HG03432 (cell line): ENCODE results near the gene MESD.

Experiments used
- ATAC-seq: cut with Tn5 transposase; IDR thresholded peaks from one replicate; pipeline ENCODE4 v1.9.1; 2021; ENCODE audit warnings: mild to moderate bottlenecking, moderate library complexity; ENCODE audit not compliant: unreplicated experiment

Gene MESD

GRCh38 chr15:80913541-80913940, 76.1 kb downstream of the MESD start:
- ATAC-seq: no peak

GRCh38 chr15:80912673-80913072, 76.9 kb downstream of the MESD start:
- no peak for ATAC-seq

- ATAC-seq: no peak
Measured at GRCh38 chr15:80911821-80912220, 77.8 kb downstream of the MESD start.

- no peak for ATAC-seq
Measured at GRCh38 chr15:80906159-80906766, 83.4 kb downstream of the MESD start.

GRCh38 chr15:80904998-80905397, 84.6 kb downstream of the MESD start:
- ATAC-seq: no peak

- no peak for ATAC-seq
Measured at GRCh38 chr15:80902298-80902801, 87.3 kb downstream of the MESD start.

GRCh38 chr15:80898040-80898439, 91.6 kb downstream of the MESD start:
- ATAC-seq: no peak
